HepG2 (cell line): ENCODE measurements around the gene SDHAF1. TPM values are rescaled to one million over a fixed set of nuclear protein-coding genes. Genes with fewer than 3 reads are reported as not detected.

Experiments
- ATAC-seq: fragments of 200-7000 bp; cut with Tn5 transposase; 3 replicates; pipeline ENCODE4 v1.9.1; 2020; ENCODE audit warnings: mild to moderate bottlenecking, moderate library complexity
- BruUV-seq: library from RNA; stranded (reverse); fragments of 400-500 nt; replicated peaks from 2 replicates; lab custom pipeline; 2021; lab: Mats Ljungman, UMichigan
- CTCF ChIA-PET: fragments of 300-600 bp; formaldehyde crosslinking; extraction: SDS; loops from one replicate; lab custom pipeline; 2021; ENCODE audit warnings: low total read pairs, inconsistent platforms, low intra/inter-chr PET ratio; lab: Yijun Ruan, JAX
- POLR2A ChIA-PET: fragments of 350-600 bp; sonication (Branson Sonifier 250); formaldehyde crosslinking; loops from one replicate; lab custom pipeline; 2020; ENCODE audit warnings: antibody characterized with exemption, inconsistent platforms; lab: Yijun Ruan, JAX
- DNase-seq: peaks from one replicate; pipeline ENCODE4 v3.0.0-alpha.2; 2015; ENCODE audit warnings: low spot score
- FAIRE-seq: peaks from 3 replicates; lab custom pipeline; 2011; peaks lifted over from hg19 to GRCh38; lab: Jason Lieb, UNC
- H2AFZ ChIP-seq: one replicate; pipeline ENCODE4 v1.6.1; 2011; ENCODE audit warnings: low read length, inconsistent platforms
- H3K27ac ChIP-seq: fragments of 300-600 bp; 3 replicates; pipeline ENCODE4 v1.8.0; 2011; ENCODE audit warnings: mixed run types, mild to moderate bottlenecking, mixed read lengths, low read length, inconsistent platforms; ENCODE audit not compliant: insufficient read depth; ENCODE audit errors: extremely low read length
- H3K27me3 ChIP-seq, 2 experiments: fragments of 200-600 bp in 1 of 2; 2 replicates in 1 of 2; 3 replicates in 1 of 2; pipeline versions ENCODE4 v1.6.0 to v1.8.0; 2011; ENCODE audit warnings: low read length in 2 of 2, mild to moderate bottlenecking in 2 of 2, moderate library complexity in 2 of 2, inconsistent platforms in 1 of 2; ENCODE audit not compliant: insufficient read depth in 2 of 2, control insufficient read depth in 1 of 2
- H3K36me3 ChIP-seq, 2 experiments: fragments of 200-600 bp in 1 of 2; replicated peaks in 1 of 2; 2 replicates in 1 of 2; 3 replicates in 1 of 2; pipeline versions ENCODE4 v1.5.1 to v1.8.0; 2011; ENCODE audit warnings: low read length in 2 of 2, inconsistent platforms in 1 of 2; ENCODE audit not compliant: insufficient read depth in 2 of 2, control insufficient read depth in 1 of 2
- H3K4me1 ChIP-seq: 2 replicates; pipeline ENCODE4 v1.5.1; 2012; ENCODE audit warnings: low read length, inconsistent platforms; ENCODE audit not compliant: insufficient read depth
- H3K4me2 ChIP-seq: 2 replicates; pipeline ENCODE4 v1.6.0; 2011; ENCODE audit warnings: low read depth, low read length, inconsistent platforms
- H3K4me3 ChIP-seq, 3 experiments: fragments of 200-600 bp in 1 of 3; sonication (generic), shearing (Covaris generic) in 1 of 3; replicated peaks in 1 of 3; 2 replicates each; pipeline ENCODE4 v1.5.1; 2011 to 2016; ENCODE audit warnings: low read length in 3 of 3, inconsistent platforms in 2 of 3, low read depth in 2 of 3, mild to moderate bottlenecking in 2 of 3, control low read depth in 1 of 3, mixed read lengths in 1 of 3; ENCODE audit not compliant: insufficient read depth in 1 of 3
- H3K79me2 ChIP-seq: one replicate; pipeline ENCODE4 v1.6.1; 2011; ENCODE audit warnings: low read length, inconsistent platforms; ENCODE audit not compliant: insufficient read depth
- H3K9ac ChIP-seq: 2 replicates; pipeline ENCODE4 v1.6.0; 2011; ENCODE audit warnings: mild to moderate bottlenecking, low read depth, low read length, inconsistent platforms; ENCODE audit not compliant: insufficient read depth
- H3K9me3 ChIP-seq: 2 replicates; pipeline ENCODE4 v1.5.1; 2012; ENCODE audit warnings: mild to moderate bottlenecking, low read length
- H4K20me1 ChIP-seq: 2 replicates; pipeline ENCODE4 v1.6.0; 2011; ENCODE audit warnings: inconsistent platforms, mild to moderate bottlenecking, low read length, moderate library complexity; ENCODE audit not compliant: insufficient read depth
- BRD4 ChIP-seq: sonication (generic); formaldehyde crosslinking; IDR thresholded peaks from 2 replicates; pipeline ENCODE4 v1.4.0; 2020; ENCODE audit warnings: missing genetic modification reagents
- GFI1 ChIP-seq: sonication (generic); formaldehyde crosslinking; IDR thresholded peaks from 2 replicates; pipeline ENCODE4 v1.5.0; 2020; ENCODE audit warnings: missing genetic modification reagents, mild to moderate bottlenecking, borderline replicate concordance
- JDP2 ChIP-seq: sonication (generic); formaldehyde crosslinking; IDR thresholded peaks from 2 replicates; pipeline ENCODE4 v1.8.1; 2022; ENCODE audit warnings: missing genetic modification reagents, borderline replicate concordance
- KLF12 ChIP-seq: sonication (generic); formaldehyde crosslinking; IDR thresholded peaks from 2 replicates; pipeline ENCODE4 v1.4.0; 2020; ENCODE audit warnings: missing genetic modification reagents, borderline replicate concordance
- ZBTB1 ChIP-seq: sonication (generic); formaldehyde crosslinking; IDR thresholded peaks from 2 replicates; pipeline ENCODE4 v1.4.0; 2020; ENCODE audit warnings: missing genetic modification reagents, borderline replicate concordance
- ZFP41 ChIP-seq: sonication (generic); formaldehyde crosslinking; IDR thresholded peaks from 2 replicates; pipeline ENCODE4 v1.4.0; 2020; ENCODE audit warnings: mild to moderate bottlenecking, missing genetic modification reagents, borderline replicate concordance
- WGBS: methylation state at CpG from one replicate; pipeline ENCODE4 v1.1.6; 2017; ENCODE audit warnings: low lambda C conversion rate; 5-methylcytosine and 5-hydroxymethylcytosine counted together
- in situ Hi-C: cut with HindIII; loops from 2 replicates; pipeline ENCODE4 v1.10.0; 2017; ENCODE audit warnings: low pct_unique_long_range_greater_than_20kb; ENCODE audit not compliant: extremely low pct_ligation_motif_present
- intact Hi-C: fragments of 100-400 bp; cut with micrococcal nuclease; formaldehyde crosslinking; loops from one replicate; pipeline ENCODE4 v1.10.0; 2022; ENCODE audit not compliant: unreplicated experiment
- polyA plus RNA-seq, 8 experiments: library from polyadenylated mRNA; depleted of rRNA in 3 of 8; stranded (reverse) in 7 of 8; unstranded in 1 of 8; fragments of >200 nt; fragmentation: Illumina TruSeq in 4 of 8; extraction: Trizol in 4 of 8; gene quantifications; 2 replicates each; pipeline versions ENCODE4 v1.2.1 to v1.2.3, GENCODE V29; 2011 to 2016; ENCODE audit warnings: low read depth in 4 of 8, missing spikeins in 1 of 8, mixed read lengths in 1 of 8; ENCODE audit not compliant: insufficient read depth in 1 of 8
- total RNA-seq, 5 experiments: library from RNA; depleted of rRNA; stranded (reverse); fragments of >200 nt; fragmentation: Illumina TruSeq; extraction: Trizol; gene quantifications; 2 replicates each; pipeline ENCODE4 v1.2.3, GENCODE V29; 2016; ENCODE audit warnings: low read depth in 1 of 5
- TF ChIP-seq, protein P1 (sequence below): sonication (generic); formaldehyde crosslinking; IDR thresholded peaks from 2 replicates; pipeline ENCODE4 v1.4.0; 2020; ENCODE audit warnings: missing genetic modification reagents
- TF ChIP-seq, protein P2 (sequence below): sonication (generic); formaldehyde crosslinking; IDR thresholded peaks from 2 replicates; pipeline ENCODE4 v1.4.0; 2020; ENCODE audit warnings: mild to moderate bottlenecking, low read depth, missing genetic modification reagents
- TF ChIP-seq, protein P3 (sequence below): sonication (generic); formaldehyde crosslinking; IDR thresholded peaks from 2 replicates; pipeline ENCODE4 v1.4.0; 2020; ENCODE audit warnings: missing genetic modification reagents; ENCODE audit errors: not compliant biosample characterization
- TF ChIP-seq, protein P4 (sequence below): sonication (generic); formaldehyde crosslinking; IDR thresholded peaks from 2 replicates; pipeline ENCODE4 v1.8.0; 2023; ENCODE audit warnings: mild to moderate bottlenecking, missing genetic modification reagents
- TF ChIP-seq, protein P5 (sequence below): sonication (generic); formaldehyde crosslinking; IDR thresholded peaks from 2 replicates; pipeline ENCODE4 v1.4.0; 2020; ENCODE audit warnings: missing genetic modification reagents
- TF ChIP-seq, protein P6 (sequence below): sonication (generic); formaldehyde crosslinking; IDR thresholded peaks from 2 replicates; pipeline ENCODE4 v1.4.0; 2020; ENCODE audit warnings: missing genetic modification reagents, borderline replicate concordance

The SDHAF1 gene
- total and polyA plus RNA-seq, 2 of the 13 experiments (the other 11 are each of a cell fraction or from before 2014, with no cell fraction given) = 17.8 to 22.8 TPM

DNA sequence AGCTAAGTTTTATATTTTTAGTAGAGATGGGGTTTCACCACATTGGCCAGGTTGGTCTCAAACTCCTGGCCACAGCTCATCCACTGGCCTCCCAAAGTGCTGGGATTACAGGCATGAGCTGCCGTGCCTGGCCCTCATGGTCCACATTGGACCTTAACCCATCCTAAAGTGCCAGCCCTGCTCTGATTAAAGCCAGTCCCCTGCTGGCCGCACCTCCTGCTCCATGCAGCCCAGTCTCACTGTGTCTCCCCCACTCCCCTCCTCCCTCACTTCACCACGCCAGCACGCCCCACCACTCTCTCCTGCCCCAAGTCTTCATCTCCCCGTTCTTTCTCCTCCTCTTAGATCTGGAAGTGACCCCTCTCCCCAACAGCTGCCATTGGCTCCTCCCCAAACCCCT, 16.7 kb upstream of the SDHAF1 start:
- H3K27ac ChIP-seq = no peak overlapping the region
- ChIA-PET POLR2A (no interaction called here), CTCF (no interaction called here)
- intact Hi-C loops = no loop called here
- TF ChIP-seq, protein P1, sequence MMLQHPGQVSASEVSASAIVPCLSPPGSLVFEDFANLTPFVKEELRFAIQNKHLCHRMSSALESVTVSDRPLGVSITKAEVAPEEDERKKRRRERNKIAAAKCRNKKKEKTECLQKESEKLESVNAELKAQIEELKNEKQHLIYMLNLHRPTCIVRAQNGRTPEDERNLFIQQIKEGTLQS (CRISPR knock-in tag) = no peak
- TF ChIP-seq GFI1 (CRISPR knock-in tag) (no peak), BRD4 (CRISPR knock-in tag) (no peak), JDP2 (CRISPR knock-in tag) (no peak), ZFP41 (CRISPR knock-in tag) (no peak), KLF12 (CRISPR knock-in tag) (no peak), ZBTB1 (CRISPR knock-in tag) (no peak)
- TF ChIP-seq, protein P2, sequence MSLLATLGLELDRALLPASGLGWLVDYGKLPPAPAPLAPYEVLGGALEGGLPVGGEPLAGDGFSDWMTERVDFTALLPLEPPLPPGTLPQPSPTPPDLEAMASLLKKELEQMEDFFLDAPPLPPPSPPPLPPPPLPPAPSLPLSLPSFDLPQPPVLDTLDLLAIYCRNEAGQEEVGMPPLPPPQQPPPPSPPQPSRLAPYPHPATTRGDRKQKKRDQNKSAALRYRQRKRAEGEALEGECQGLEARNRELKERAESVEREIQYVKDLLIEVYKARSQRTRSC (CRISPR knock-in tag) = no peak
- TF ChIP-seq, protein P3, sequence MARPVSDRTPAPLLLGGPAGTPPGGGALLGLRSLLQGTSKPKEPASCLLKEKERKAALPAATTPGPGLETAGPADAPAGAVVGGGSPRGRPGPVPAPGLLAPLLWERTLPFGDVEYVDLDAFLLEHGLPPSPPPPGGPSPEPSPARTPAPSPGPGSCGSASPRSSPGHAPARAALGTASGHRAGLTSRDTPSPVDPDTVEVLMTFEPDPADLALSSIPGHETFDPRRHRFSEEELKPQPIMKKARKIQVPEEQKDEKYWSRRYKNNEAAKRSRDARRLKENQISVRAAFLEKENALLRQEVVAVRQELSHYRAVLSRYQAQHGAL = no peak
- TF ChIP-seq, protein P4, sequence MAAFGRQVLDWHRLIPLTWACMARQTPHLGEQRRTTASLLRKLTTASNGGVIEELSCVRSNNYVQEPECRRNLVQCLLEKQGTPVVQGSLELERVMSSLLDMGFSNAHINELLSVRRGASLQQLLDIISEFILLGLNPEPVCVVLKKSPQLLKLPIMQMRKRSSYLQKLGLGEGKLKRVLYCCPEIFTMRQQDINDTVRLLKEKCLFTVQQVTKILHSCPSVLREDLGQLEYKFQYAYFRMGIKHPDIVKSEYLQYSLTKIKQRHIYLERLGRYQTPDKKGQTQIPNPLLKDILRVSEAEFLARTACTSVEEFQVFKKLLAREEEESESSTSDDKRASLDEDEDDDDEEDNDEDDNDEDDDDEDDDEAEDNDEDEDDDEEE = no peak
- TF ChIP-seq, protein P5, sequence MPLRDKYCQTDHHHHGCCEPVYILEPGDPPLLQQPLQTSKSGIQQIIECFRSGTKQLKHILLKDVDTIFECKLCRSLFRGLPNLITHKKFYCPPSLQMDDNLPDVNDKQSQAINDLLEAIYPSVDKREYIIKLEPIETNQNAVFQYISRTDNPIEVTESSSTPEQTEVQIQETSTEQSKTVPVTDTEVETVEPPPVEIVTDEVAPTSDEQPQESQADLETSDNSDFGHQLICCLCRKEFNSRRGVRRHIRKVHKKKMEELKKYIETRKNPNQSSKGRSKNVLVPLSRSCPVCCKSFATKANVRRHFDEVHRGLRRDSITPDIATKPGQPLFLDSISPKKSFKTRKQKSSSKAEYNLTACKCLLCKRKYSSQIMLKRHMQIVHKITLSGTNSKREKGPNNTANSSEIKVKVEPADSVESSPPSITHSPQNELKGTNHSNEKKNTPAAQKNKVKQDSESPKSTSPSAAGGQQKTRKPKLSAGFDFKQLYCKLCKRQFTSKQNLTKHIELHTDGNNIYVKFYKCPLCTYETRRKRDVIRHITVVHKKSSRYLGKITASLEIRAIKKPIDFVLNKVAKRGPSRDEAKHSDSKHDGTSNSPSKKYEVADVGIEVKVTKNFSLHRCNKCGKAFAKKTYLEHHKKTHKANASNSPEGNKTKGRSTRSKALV (CRISPR knock-in tag) = no peak
- TF ChIP-seq, protein P6, sequence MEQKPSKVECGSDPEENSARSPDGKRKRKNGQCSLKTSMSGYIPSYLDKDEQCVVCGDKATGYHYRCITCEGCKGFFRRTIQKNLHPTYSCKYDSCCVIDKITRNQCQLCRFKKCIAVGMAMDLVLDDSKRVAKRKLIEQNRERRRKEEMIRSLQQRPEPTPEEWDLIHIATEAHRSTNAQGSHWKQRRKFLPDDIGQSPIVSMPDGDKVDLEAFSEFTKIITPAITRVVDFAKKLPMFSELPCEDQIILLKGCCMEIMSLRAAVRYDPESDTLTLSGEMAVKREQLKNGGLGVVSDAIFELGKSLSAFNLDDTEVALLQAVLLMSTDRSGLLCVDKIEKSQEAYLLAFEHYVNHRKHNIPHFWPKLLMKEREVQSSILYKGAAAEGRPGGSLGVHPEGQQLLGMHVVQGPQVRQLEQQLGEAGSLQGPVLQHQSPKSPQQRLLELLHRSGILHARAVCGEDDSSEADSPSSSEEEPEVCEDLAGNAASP = no peak
- no peaks in the 10 kb centered on the region for H3K9me3 ChIP-seq
- no peaks in the 10 kb centered on the region for H4K20me1 ChIP-seq
- peak; percentile 35 for ATAC-seq
- H3K4me3 ChIP-seq = no peak overlapping the region
- no peak for FAIRE-seq
- no peak for DNase-seq
- peaks cover 1 to 13% of the 10 kb centered on the region in 2 experiments; a peak in 2 of 5 replicates for H3K27me3 ChIP-seq
- H3K4me2 ChIP-seq = no peak overlapping the region
- no peak overlapping the region for H3K9ac ChIP-seq
- no peak overlapping the region for H2AFZ ChIP-seq
- in situ Hi-C loops = no loop called here
- no TSS peak for BruUV-seq
- no peaks in the 10 kb centered on the region for H3K4me1 ChIP-seq
- H3K79me2 ChIP-seq = no peaks in the 10 kb centered on the region
- no peaks in the 10 kb centered on the region for H3K36me3 ChIP-seq
- WGBS = 14% methylated on average over 5 of the region's 5 CpGs
